Neural cell (in vitro differentiated cells): ENCODE data around the gene OR5AR1.

Source experiments
- EZH2 ChIP-seq: fragments of 200-600, 300-800 bp; shearing (Covaris generic), sonication (generic); IDR thresholded peaks from 2 replicates; pipeline ENCODE4 v1.6.1; 2014; ENCODE audit warnings: antibody characterized with exemption, low read length, borderline replicate concordance, mild to moderate bottlenecking; ENCODE audit not compliant: insufficient read depth, poor library complexity, severe bottlenecking
- POLR2AphosphoS5 ChIP-seq: IDR thresholded peaks from 2 replicates; pipeline ENCODE4 v1.6.1; 2012
- TF ChIP-seq, protein P1 (sequence below): fragments of 450-650 bp; IDR thresholded peaks from 2 replicates; pipeline ENCODE4 v1.5.1; 2014; ENCODE audit warnings: antibody characterized with exemption, mild to moderate bottlenecking, moderate library complexity; ENCODE audit not compliant: poor library complexity, severe bottlenecking

DNA sequence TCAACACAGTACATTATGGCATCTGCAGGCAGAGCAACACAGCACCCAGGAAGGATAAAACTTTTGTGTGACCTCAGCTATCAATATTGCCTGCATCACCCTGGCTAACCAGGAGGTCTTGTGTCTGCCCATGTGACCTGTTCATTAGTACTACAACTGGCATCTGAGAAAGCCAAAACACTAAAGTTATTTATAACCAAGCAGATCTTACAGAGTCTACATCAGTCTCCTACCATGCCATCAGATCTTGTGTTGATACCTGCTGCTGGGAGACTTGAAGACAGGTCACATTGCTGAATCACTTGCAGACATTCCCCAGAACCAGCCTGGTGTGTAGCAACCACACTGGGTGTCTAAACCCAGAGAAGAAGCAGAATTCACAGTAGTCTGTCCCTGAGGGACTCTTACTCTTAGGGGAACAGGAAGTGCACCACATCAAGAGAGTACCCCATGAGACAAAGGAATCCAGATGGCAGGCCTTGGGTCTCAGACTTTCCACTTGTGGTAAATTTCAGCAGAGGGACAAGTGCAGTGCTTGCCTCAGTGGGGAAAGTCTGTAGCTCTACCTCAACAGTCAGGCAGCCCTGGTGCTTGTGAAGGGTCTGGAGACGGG lies 42.4 kb downstream of the OR5AR1 start:
- TF ChIP-seq, protein P1, sequence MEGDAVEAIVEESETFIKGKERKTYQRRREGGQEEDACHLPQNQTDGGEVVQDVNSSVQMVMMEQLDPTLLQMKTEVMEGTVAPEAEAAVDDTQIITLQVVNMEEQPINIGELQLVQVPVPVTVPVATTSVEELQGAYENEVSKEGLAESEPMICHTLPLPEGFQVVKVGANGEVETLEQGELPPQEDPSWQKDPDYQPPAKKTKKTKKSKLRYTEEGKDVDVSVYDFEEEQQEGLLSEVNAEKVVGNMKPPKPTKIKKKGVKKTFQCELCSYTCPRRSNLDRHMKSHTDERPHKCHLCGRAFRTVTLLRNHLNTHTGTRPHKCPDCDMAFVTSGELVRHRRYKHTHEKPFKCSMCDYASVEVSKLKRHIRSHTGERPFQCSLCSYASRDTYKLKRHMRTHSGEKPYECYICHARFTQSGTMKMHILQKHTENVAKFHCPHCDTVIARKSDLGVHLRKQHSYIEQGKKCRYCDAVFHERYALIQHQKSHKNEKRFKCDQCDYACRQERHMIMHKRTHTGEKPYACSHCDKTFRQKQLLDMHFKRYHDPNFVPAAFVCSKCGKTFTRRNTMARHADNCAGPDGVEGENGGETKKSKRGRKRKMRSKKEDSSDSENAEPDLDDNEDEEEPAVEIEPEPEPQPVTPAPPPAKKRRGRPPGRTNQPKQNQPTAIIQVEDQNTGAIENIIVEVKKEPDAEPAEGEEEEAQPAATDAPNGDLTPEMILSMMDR = no peak
- TF ChIP-seq POLR2AphosphoS5 (no peak), EZH2 (no peak)
